Dendritic cell treated with granulocyte-macrophage colony-stimulating factor and Interleukin-4, amounts not matched to agents 40 ng/mL and 50 ng/mL, for 4 days (primary cell): ENCODE data around the gene C5orf46.

ENCODE experiments used
- H3K27ac Mint-ChIP-seq: one replicate; pipeline ENCODE4 v1.8.0; 2022; ENCODE audit warnings: mild to moderate bottlenecking, mixed read lengths
- H3K27me3 Mint-ChIP-seq: one replicate; pipeline ENCODE4 v1.8.0; 2022; ENCODE audit warnings: mild to moderate bottlenecking, mixed read lengths
- H3K36me3 Mint-ChIP-seq: one replicate; pipeline ENCODE4 v1.8.0; 2022; ENCODE audit warnings: low read depth, mixed read lengths
- H3K4me1 Mint-ChIP-seq: one replicate; pipeline ENCODE4 v1.8.0; 2022; ENCODE audit warnings: low read depth, mixed read lengths
- H3K4me3 Mint-ChIP-seq: one replicate; pipeline ENCODE4 v1.8.0; 2022; ENCODE audit warnings: mild to moderate bottlenecking, moderate library complexity, mixed read lengths
- H3K9me3 Mint-ChIP-seq: one replicate; pipeline ENCODE4 v1.8.0; 2022; ENCODE audit warnings: mixed read lengths
- intact Hi-C: fragments of 100-400 bp; cut with micrococcal nuclease; formaldehyde crosslinking; loops from one replicate; pipeline ENCODE4 v1.15.0; 2022

Gene C5orf46

GRCh38 chr5:147858565-147858964 lies 47.8 kb downstream of the C5orf46 start:
- intact Hi-C loops = no loop called here
- no peaks in the 10 kb centered on the region for H3K9me3 Mint-ChIP-seq
- H3K4me3 Mint-ChIP-seq = no peak overlapping the region
- H3K27ac Mint-ChIP-seq = no peak overlapping the region
- peaks cover 5% of the 10 kb centered on the region for H3K4me1 Mint-ChIP-seq
- no peaks in the 10 kb centered on the region for H3K36me3 Mint-ChIP-seq
- no peaks in the 10 kb centered on the region for H3K27me3 Mint-ChIP-seq

GRCh38 chr5:147857302-147858129 lies 48.8 kb downstream of the C5orf46 start:
- Mint-ChIP-seq H3K36me3 (no peaks in the 10 kb centered on the region), H3K9me3 (no peaks in the 10 kb centered on the region), H3K27ac (no peak overlapping the region), H3K4me3 (no peak overlapping the region), H3K27me3 (no peaks in the 10 kb centered on the region), H3K4me1 (peaks cover 10% of the 10 kb centered on the region)
- intact Hi-C loops = loop anchor here (1.0 kb wide), 1 partner anchor 78 kb away; no protein-coding TSS in a partner anchor

GRCh38 chr5:147856801-147857200 lies 49.5 kb downstream of the C5orf46 start:
- H3K27me3 Mint-ChIP-seq = no peaks in the 10 kb centered on the region
- no peak overlapping the region for H3K27ac Mint-ChIP-seq
- H3K4me1 Mint-ChIP-seq = peaks cover 11% of the 10 kb centered on the region
- no peak overlapping the region for H3K4me3 Mint-ChIP-seq
- no peaks in the 10 kb centered on the region for H3K36me3 Mint-ChIP-seq
- no peaks in the 10 kb centered on the region for H3K9me3 Mint-ChIP-seq
- intact Hi-C loops = loop anchor here (1.0 kb wide), 1 partner anchor 78 kb away; no protein-coding TSS in a partner anchor

- H3K9me3 Mint-ChIP-seq = no peaks in the 10 kb centered on the region
- H3K36me3 Mint-ChIP-seq = no peaks in the 10 kb centered on the region
- H3K27ac Mint-ChIP-seq = no peak overlapping the region
- H3K4me3 Mint-ChIP-seq = no peak overlapping the region
- H3K27me3 Mint-ChIP-seq = no peaks in the 10 kb centered on the region
- intact Hi-C loops = no loop called here
- peaks cover 11% of the 10 kb centered on the region for H3K4me1 Mint-ChIP-seq
These were observed 50.6 kb downstream of the C5orf46 start for GRCh38 chr5:147855774-147856069.

- Mint-ChIP-seq H3K27ac (no peak overlapping the region), H3K9me3 (no peaks in the 10 kb centered on the region), H3K4me3 (no peak overlapping the region), H3K4me1 (peaks cover 11% of the 10 kb centered on the region), H3K36me3 (no peaks in the 10 kb centered on the region), H3K27me3 (no peaks in the 10 kb centered on the region)
- intact Hi-C loops = no loop called here
These were observed 51.2 kb downstream of the C5orf46 start for GRCh38 chr5:147854894-147855773.

- intact Hi-C loops = no loop called here
- Mint-ChIP-seq H3K4me3 (no peak overlapping the region), H3K27me3 (no peaks in the 10 kb centered on the region), H3K9me3 (no peaks in the 10 kb centered on the region), H3K36me3 (no peaks in the 10 kb centered on the region), H3K27ac (no peak overlapping the region), H3K4me1 (peaks cover 11% of the 10 kb centered on the region)
These were observed 52.0 kb downstream of the C5orf46 start for GRCh38 chr5:147854331-147854730.

- peaks cover 11% of the 10 kb centered on the region for H3K4me1 Mint-ChIP-seq
- H3K9me3 Mint-ChIP-seq = no peaks in the 10 kb centered on the region
- H3K4me3 Mint-ChIP-seq = no peak overlapping the region
- intact Hi-C loops = no loop called here
- H3K36me3 Mint-ChIP-seq = no peaks in the 10 kb centered on the region
- no peaks in the 10 kb centered on the region for H3K27me3 Mint-ChIP-seq
- no peak overlapping the region for H3K27ac Mint-ChIP-seq
These were observed 52.9 kb downstream of the C5orf46 start for GRCh38 chr5:147853372-147853987.

- Mint-ChIP-seq H3K4me1 (peaks cover 11% of the 10 kb centered on the region), H3K4me3 (no peak overlapping the region), H3K27ac (no peak overlapping the region), H3K9me3 (no peaks in the 10 kb centered on the region), H3K27me3 (peaks cover 5% of the 10 kb centered on the region), H3K36me3 (no peaks in the 10 kb centered on the region)
- intact Hi-C loops = no loop called here
These were observed 54.0 kb downstream of the C5orf46 start for GRCh38 chr5:147852365-147852764.

GRCh38 chr5:147851578-147851977 lies 54.8 kb downstream of the C5orf46 start:
- Mint-ChIP-seq H3K27me3 (peaks cover 5% of the 10 kb centered on the region), H3K9me3 (no peaks in the 10 kb centered on the region), H3K4me3 (no peak overlapping the region), H3K36me3 (no peaks in the 10 kb centered on the region), H3K27ac (no peak overlapping the region), H3K4me1 (peaks cover 11% of the 10 kb centered on the region)
- intact Hi-C loops = no loop called here

GRCh38 chr5:147849226-147849625 lies 57.1 kb downstream of the C5orf46 start:
- Mint-ChIP-seq H3K27ac (no peak overlapping the region), H3K4me1 (peaks cover 11% of the 10 kb centered on the region), H3K4me3 (no peak overlapping the region), H3K9me3 (no peaks in the 10 kb centered on the region), H3K27me3 (peaks cover 5% of the 10 kb centered on the region), H3K36me3 (no peaks in the 10 kb centered on the region)
- intact Hi-C loops = no loop called here

- intact Hi-C loops = no loop called here
- Mint-ChIP-seq H3K4me3 (no peak overlapping the region), H3K9me3 (no peaks in the 10 kb centered on the region), H3K27me3 (peaks cover 5% of the 10 kb centered on the region), H3K27ac (no peak overlapping the region), H3K4me1 (no peaks in the 10 kb centered on the region), H3K36me3 (no peaks in the 10 kb centered on the region)
These were observed 60.7 kb downstream of the C5orf46 start for GRCh38 chr5:147845618-147846017.

- no peaks in the 10 kb centered on the region for H3K9me3 Mint-ChIP-seq
- intact Hi-C loops = no loop called here
- no peaks in the 10 kb centered on the region for H3K4me1 Mint-ChIP-seq
- H3K36me3 Mint-ChIP-seq = no peaks in the 10 kb centered on the region
- H3K27me3 Mint-ChIP-seq = peaks cover 5% of the 10 kb centered on the region
- H3K27ac Mint-ChIP-seq = no peak overlapping the region
- no peak overlapping the region for H3K4me3 Mint-ChIP-seq
These were observed 61.5 kb downstream of the C5orf46 start for GRCh38 chr5:147844846-147845245.

GRCh38 chr5:147842869-147843268 lies 63.5 kb downstream of the C5orf46 start:
- H3K27ac Mint-ChIP-seq = no peak overlapping the region
- H3K9me3 Mint-ChIP-seq = no peaks in the 10 kb centered on the region
- no peak overlapping the region for H3K4me3 Mint-ChIP-seq
- intact Hi-C loops = no loop called here
- peaks cover 4% of the 10 kb centered on the region for H3K27me3 Mint-ChIP-seq
- H3K4me1 Mint-ChIP-seq = no peaks in the 10 kb centered on the region
- no peaks in the 10 kb centered on the region for H3K36me3 Mint-ChIP-seq
